Neuronal stem cell (in vitro differentiated cells): Measurements from ENCODE around the gene RPL10.

ENCODE experiments used
- DNase-seq: peaks from one replicate; pipeline ENCODE4 v3.0.0-alpha.2; 2013; ENCODE audit warnings: low spot score
- H2AFZ ChIP-seq: one replicate; pipeline ENCODE4 v1.6.1; 2013; ENCODE audit warnings: mild to moderate bottlenecking, low read length, inconsistent platforms
- H2AK5ac ChIP-seq: 2 replicates; pipeline ENCODE4 v1.6.1; 2013; ENCODE audit warnings: low read depth, mild to moderate bottlenecking, inconsistent platforms, low read length, moderate library complexity, mixed read lengths
- H2BK120ac ChIP-seq: 2 replicates; pipeline ENCODE4 v1.6.1; 2013; ENCODE audit warnings: low read depth, mild to moderate bottlenecking, inconsistent platforms, low read length, moderate library complexity, mixed read lengths
- H2BK12ac ChIP-seq: one replicate; pipeline ENCODE4 v1.6.1; 2013; ENCODE audit warnings: low read length, inconsistent platforms
- H2BK15ac ChIP-seq: 2 replicates; pipeline ENCODE4 v1.6.1; 2013; ENCODE audit warnings: mild to moderate bottlenecking, low read length, inconsistent platforms, mixed read lengths
- H2BK5ac ChIP-seq: one replicate; pipeline ENCODE4 v1.6.1; 2013; ENCODE audit warnings: inconsistent platforms, mild to moderate bottlenecking, low read length, moderate library complexity
- H3K14ac ChIP-seq: one replicate; pipeline ENCODE4 v1.6.1; 2013; ENCODE audit warnings: low read length, inconsistent platforms
- H3K18ac ChIP-seq: 2 replicates; pipeline ENCODE4 v1.6.1; 2013; ENCODE audit warnings: low read length, inconsistent platforms
- H3K23ac ChIP-seq: 2 replicates; pipeline ENCODE4 v1.6.1; 2013; ENCODE audit warnings: low read depth, mild to moderate bottlenecking, mixed read lengths, low read length, inconsistent platforms; ENCODE audit not compliant: poor library complexity
- H3K27ac ChIP-seq: replicated peaks from 3 replicates; pipeline ENCODE4 v1.5.1; 2013; ENCODE audit warnings: low read length, inconsistent platforms
- H3K27me3 ChIP-seq, 3 experiments: 2 replicates each; pipeline ENCODE4 v1.6.1; 2013; ENCODE audit warnings: low read length in 3 of 3, mild to moderate bottlenecking in 2 of 3, inconsistent platforms in 1 of 3, low read depth in 1 of 3, mixed read lengths in 1 of 3, moderate library complexity in 1 of 3; ENCODE audit not compliant: control insufficient read depth in 3 of 3, insufficient read depth in 3 of 3
- H3K36me3 ChIP-seq, 2 donors: replicated peaks in 1 of 2; 2 replicates each; pipeline ENCODE4 v1.6.1; 2013; ENCODE audit warnings: low read length in 2 of 2; ENCODE audit not compliant: control insufficient read depth in 2 of 2, insufficient read depth in 2 of 2
- H3K4ac ChIP-seq: 2 replicates; pipeline ENCODE4 v1.6.1; 2013; ENCODE audit warnings: inconsistent platforms, mild to moderate bottlenecking, low read length, moderate library complexity
- H3K4me1 ChIP-seq, 2 donors: 1 replicate in 1 of 2; 2 replicates in 1 of 2; pipeline ENCODE4 v1.6.1; 2013; ENCODE audit warnings: low read length in 2 of 2, low read depth in 1 of 2; ENCODE audit not compliant: control insufficient read depth in 2 of 2, insufficient read depth in 1 of 2
- H3K4me2 ChIP-seq: one replicate; pipeline ENCODE4 v1.6.1; 2013; ENCODE audit warnings: mild to moderate bottlenecking, low read length, inconsistent platforms; ENCODE audit not compliant: insufficient read depth, poor library complexity, severe bottlenecking
- H3K4me3 ChIP-seq, 2 donors: 2 replicates each; pipeline ENCODE4 v1.5.1; 2013; ENCODE audit warnings: low read length in 2 of 2, mild to moderate bottlenecking in 2 of 2, inconsistent platforms in 1 of 2, moderate library complexity in 1 of 2
- H3K79me1 ChIP-seq: one replicate; pipeline ENCODE4 v1.6.1; 2013; ENCODE audit warnings: low read depth, mild to moderate bottlenecking, inconsistent platforms, low read length, moderate library complexity
- H3K9ac ChIP-seq: one replicate; pipeline ENCODE4 v1.6.1; 2013; ENCODE audit warnings: mild to moderate bottlenecking, low read depth, low read length, inconsistent platforms; ENCODE audit not compliant: poor library complexity
- H3K9me3 ChIP-seq, 2 donors: replicated peaks in 1 of 2; 2 replicates each; pipeline versions ENCODE3 to v1.6.1; 2013; ENCODE audit warnings: low read length in 2 of 2, mild to moderate bottlenecking in 2 of 2, inconsistent platforms in 1 of 2, low read depth in 1 of 2, mixed read lengths in 1 of 2, moderate library complexity in 1 of 2; ENCODE audit not compliant: control insufficient read depth in 2 of 2, insufficient read depth in 1 of 2
- H4K8ac ChIP-seq: one replicate; pipeline ENCODE4 v1.6.1; 2013; ENCODE audit warnings: low read depth, mild to moderate bottlenecking, inconsistent platforms, low read length, moderate library complexity
- H4K91ac ChIP-seq: one replicate; pipeline ENCODE4 v1.6.1; 2013; ENCODE audit warnings: low read length, low read depth, mild to moderate bottlenecking, inconsistent platforms; ENCODE audit not compliant: poor library complexity
- WGBS, 2 donors: extraction: QIAGEN DNeasy Blood & Tissue Kit; methylation state at CpG; one replicate each; pipeline ENCODE4 v1.1.7; 2013; ENCODE audit warnings: missing lambda C conversion rate in 2 of 2, mixed read lengths in 1 of 2; ENCODE audit not compliant: insufficient read length in 2 of 2, insufficient replicate concordance in 1 of 2; ENCODE audit errors: extremely low coverage in 2 of 2; 5-methylcytosine and 5-hydroxymethylcytosine counted together

RPL10 gene

DNA sequence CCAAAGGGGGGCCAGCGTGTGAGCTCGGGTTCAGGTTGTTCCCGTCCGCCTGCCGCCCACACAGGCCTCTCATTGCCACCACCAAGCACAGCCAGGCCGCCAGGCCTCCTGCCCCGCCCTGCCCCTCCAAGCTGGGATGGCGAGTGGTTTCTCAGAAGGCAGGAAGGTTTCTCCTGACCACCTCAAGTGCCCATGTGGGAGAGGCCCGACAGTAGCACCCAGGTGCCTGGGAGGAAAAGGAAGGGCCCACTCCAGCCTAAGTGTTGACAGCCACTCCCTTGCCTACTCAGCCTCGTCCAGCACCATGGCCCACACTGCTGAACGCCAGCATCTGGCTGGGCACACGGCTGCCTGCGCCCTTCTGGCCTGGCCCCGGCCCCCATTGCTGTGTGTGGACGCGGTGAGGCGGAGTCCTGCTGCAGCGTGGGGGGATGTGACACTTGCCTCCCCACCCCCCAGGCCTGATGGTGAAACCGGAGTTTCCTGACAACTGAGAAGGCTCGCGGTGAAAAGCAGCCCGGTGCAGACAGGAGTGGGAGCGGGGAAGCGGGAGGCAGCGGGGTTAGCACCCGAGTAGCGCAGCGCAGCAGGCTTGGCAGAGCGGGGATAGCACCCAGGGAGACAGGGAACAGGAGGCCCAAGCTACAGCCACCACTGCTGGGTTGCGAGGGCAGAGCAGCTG, 42.9 kb upstream of the RPL10 start:
- no peak overlapping the region for H3K4ac ChIP-seq
- peaks cover 76 to 100% of the 10 kb centered on the region in 2 donors for H3K36me3 ChIP-seq
- H3K18ac ChIP-seq: no peak overlapping the region
- peaks cover 0 to 2% (median 0%) of the 10 kb centered on the region in 3 experiments for H3K27me3 ChIP-seq
- H3K23ac ChIP-seq: no peak overlapping the region
- no peak overlapping the region for H3K4me3 ChIP-seq
- no peak overlapping the region for H3K14ac ChIP-seq
- H3K9ac ChIP-seq: no peak overlapping the region
- no peak for DNase-seq
- H2BK5ac ChIP-seq: no peak overlapping the region
- no peak overlapping the region for H3K27ac ChIP-seq
- H2BK15ac ChIP-seq: no peak overlapping the region
- no peaks in the 10 kb centered on the region for H3K4me1 ChIP-seq
- H2AK5ac ChIP-seq: no peak overlapping the region
- WGBS, 2 donors: no CpG with 5 or more reads among the region's 30 CpGs
- H4K8ac ChIP-seq: no peak overlapping the region
- no peaks in the 10 kb centered on the region for H3K9me3 ChIP-seq
- no peak overlapping the region for H3K4me2 ChIP-seq
- H2AFZ ChIP-seq: no peak overlapping the region
- no peak overlapping the region for H2BK12ac ChIP-seq
- H2BK120ac ChIP-seq: no peak overlapping the region
- H4K91ac ChIP-seq: no peak overlapping the region
- H3K79me1 ChIP-seq: peaks cover 26% of the 10 kb centered on the region

DNA sequence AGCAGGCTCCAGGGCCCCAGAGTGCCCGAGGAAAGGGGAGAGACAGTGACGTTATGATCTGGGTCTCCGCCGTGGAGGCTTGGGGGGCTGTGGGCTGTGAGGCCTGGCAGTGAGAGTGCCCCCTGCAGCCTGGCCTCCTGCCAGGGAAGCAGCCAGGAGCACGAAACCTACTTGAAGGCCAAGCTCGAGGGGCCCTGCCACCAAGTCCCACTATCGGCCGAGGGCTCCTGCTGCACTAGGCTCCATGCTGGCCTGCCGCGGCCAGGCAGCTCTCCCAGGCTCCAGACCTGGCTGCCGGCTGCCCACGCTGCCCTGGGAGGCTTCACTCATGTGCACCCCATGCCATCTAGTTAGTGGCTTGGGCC, 42.4 kb upstream of the RPL10 start:
- no peak overlapping the region for H4K91ac ChIP-seq
- no peaks in the 10 kb centered on the region for H3K9me3 ChIP-seq
- H3K14ac ChIP-seq: no peak overlapping the region
- no peaks in the 10 kb centered on the region for H3K4me1 ChIP-seq
- peaks cover 26% of the 10 kb centered on the region for H3K79me1 ChIP-seq
- no peak overlapping the region for H4K8ac ChIP-seq
- H2BK120ac ChIP-seq: no peak overlapping the region
- H3K18ac ChIP-seq: no peak overlapping the region
- no peak overlapping the region for H3K4me2 ChIP-seq
- H3K4me3 ChIP-seq: no peak overlapping the region
- no peak overlapping the region for H3K23ac ChIP-seq
- H2BK12ac ChIP-seq: no peak overlapping the region
- no peak overlapping the region for H2BK15ac ChIP-seq
- H2AFZ ChIP-seq: no peak overlapping the region
- no peak overlapping the region for H3K9ac ChIP-seq
- H3K4ac ChIP-seq: no peak overlapping the region
- peaks cover 0 to 2% (median 0%) of the 10 kb centered on the region in 3 experiments for H3K27me3 ChIP-seq
- H3K27ac ChIP-seq: no peak overlapping the region
- no CpG with 5 or more reads among the region's 12 CpGs for WGBS, 2 donors
- no peak overlapping the region for H2AK5ac ChIP-seq
- no peak overlapping the region for H2BK5ac ChIP-seq
- DNase-seq: no peak
- peaks cover 76 to 100% of the 10 kb centered on the region in 2 donors for H3K36me3 ChIP-seq

DNA sequence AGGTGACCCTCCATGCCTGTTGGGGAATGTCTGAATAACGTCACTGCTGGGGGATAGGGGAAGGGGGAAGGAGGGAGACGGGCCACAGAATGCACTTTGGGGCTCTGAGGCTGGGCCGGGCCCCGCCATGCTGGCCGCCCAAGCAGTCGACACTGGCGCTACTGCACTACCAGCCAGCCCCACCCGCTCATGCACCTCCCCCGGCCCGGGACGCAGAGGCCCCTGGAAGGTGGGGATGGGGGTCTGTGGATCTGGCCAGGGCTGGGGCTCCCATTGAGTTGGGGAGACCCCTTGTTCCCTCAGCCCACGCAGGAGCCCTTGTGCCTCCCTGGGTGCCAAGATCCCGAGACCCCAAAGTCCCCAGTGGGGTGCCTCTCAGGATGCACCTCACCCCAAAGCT, 41.6 kb upstream of the RPL10 start:
- no peak overlapping the region for H4K8ac ChIP-seq
- no peak overlapping the region for H3K4me2 ChIP-seq
- no peak overlapping the region for H3K4ac ChIP-seq
- peaks cover 0 to 2% (median 0%) of the 10 kb centered on the region in 3 experiments for H3K27me3 ChIP-seq
- no peak overlapping the region for H2BK12ac ChIP-seq
- peaks cover 26% of the 10 kb centered on the region for H3K79me1 ChIP-seq
- no peak overlapping the region for H3K9ac ChIP-seq
- H3K9me3 ChIP-seq: no peaks in the 10 kb centered on the region
- no peaks in the 10 kb centered on the region for H3K4me1 ChIP-seq
- H3K27ac ChIP-seq: no peak overlapping the region
- no CpG with 5 or more reads among the region's 13 CpGs for WGBS, 2 donors
- no peak overlapping the region for H2AK5ac ChIP-seq
- H4K91ac ChIP-seq: no peak overlapping the region
- no peak overlapping the region for H3K14ac ChIP-seq
- no peak overlapping the region for H2AFZ ChIP-seq
- H3K23ac ChIP-seq: no peak overlapping the region
- no peak overlapping the region for H3K4me3 ChIP-seq
- no peak overlapping the region for H2BK15ac ChIP-seq
- peaks cover 76 to 98% of the 10 kb centered on the region in 2 donors for H3K36me3 ChIP-seq
- no peak overlapping the region for H2BK120ac ChIP-seq
- no peak overlapping the region for H2BK5ac ChIP-seq
- DNase-seq: no peak
- no peak overlapping the region for H3K18ac ChIP-seq

DNA sequence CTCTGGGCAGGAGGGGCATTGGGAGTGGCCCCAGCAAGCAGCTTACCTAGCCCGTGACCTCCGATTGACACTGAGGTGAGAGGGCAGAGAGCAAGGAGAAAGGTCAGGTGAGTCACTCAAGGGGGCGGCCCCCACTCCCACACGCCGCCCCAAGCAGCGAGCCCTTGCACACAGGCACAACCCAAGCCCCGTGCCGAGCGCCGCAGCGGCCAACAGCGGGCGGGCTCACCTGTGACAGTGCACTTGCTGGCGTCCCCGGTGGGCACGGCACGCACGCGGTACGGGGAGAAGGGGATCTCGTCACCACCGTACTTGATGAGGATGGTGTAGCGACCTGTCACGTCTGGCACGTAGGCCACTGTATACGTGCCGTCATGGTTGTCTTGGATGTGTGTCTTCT, 41.0 kb upstream of the RPL10 start:
- no peak overlapping the region for H4K8ac ChIP-seq
- no peaks in the 10 kb centered on the region for H3K4me1 ChIP-seq
- H2AK5ac ChIP-seq: no peak overlapping the region
- H3K36me3 ChIP-seq: peaks cover 77 to 98% of the 10 kb centered on the region in 2 donors
- H2BK5ac ChIP-seq: no peak overlapping the region
- H3K14ac ChIP-seq: no peak overlapping the region
- no peak overlapping the region for H3K9ac ChIP-seq
- H3K4ac ChIP-seq: no peak overlapping the region
- H2BK120ac ChIP-seq: no peak overlapping the region
- H4K91ac ChIP-seq: no peak overlapping the region
- WGBS, 2 donors: no CpG with 5 or more reads among the region's 27 CpGs
- no peak overlapping the region for H3K18ac ChIP-seq
- H3K9me3 ChIP-seq: no peaks in the 10 kb centered on the region
- no peak overlapping the region for H3K4me2 ChIP-seq
- H2BK15ac ChIP-seq: no peak overlapping the region
- no peak overlapping the region for H2AFZ ChIP-seq
- DNase-seq: no peak
- H3K27ac ChIP-seq: no peak overlapping the region
- H3K79me1 ChIP-seq: peaks cover 28% of the 10 kb centered on the region
- H3K23ac ChIP-seq: no peak overlapping the region
- H2BK12ac ChIP-seq: no peak overlapping the region
- H3K27me3 ChIP-seq: peaks cover 0 to 2% (median 0%) of the 10 kb centered on the region in 3 experiments
- H3K4me3 ChIP-seq: no peak overlapping the region
